ENCODE measurements around the gene DCT.

DCT gene

DNA sequence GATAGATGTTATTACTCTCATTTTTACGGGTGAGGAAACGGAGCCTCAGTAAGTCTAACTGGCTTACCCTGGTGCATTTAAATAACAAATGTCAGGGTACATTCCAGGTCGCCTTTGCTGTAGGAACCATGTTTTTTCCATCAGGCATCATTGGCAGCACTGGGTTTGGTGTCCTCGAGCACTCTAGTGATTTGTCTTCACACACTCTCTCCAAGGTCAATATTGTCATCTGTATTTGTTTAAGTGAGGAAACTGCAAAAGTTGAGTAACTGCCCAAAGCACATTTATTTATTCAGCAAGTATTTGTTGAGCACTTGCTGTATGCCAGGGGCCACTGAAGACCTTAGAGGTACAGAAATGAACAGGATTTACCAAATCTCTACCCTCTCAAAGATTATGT lies 78.6 kb downstream of the DCT start:
- Histone ChIP-seq H3K4me3 (ENCODE audit: low read length, poor library complexity, severe bottlenecking) (no peak overlapping the region), H3K4me1 (ENCODE audit: insufficient read depth, low read length, poor library complexity, severe bottlenecking) (no peaks in the 10 kb centered on the region), H4K20me1 (ENCODE audit: insufficient read depth, low read length, poor library complexity, severe bottlenecking) (no peaks in the 10 kb centered on the region), H2AFZ (ENCODE audit: low read length) (no peak overlapping the region), H3K4me2 (ENCODE audit: low read depth, low read length, poor library complexity, severe bottlenecking) (no peak overlapping the region), H3K79me2 (ENCODE audit: insufficient read depth, low read length) (no peaks in the 10 kb centered on the region), H3K27me3 (ENCODE audit: insufficient read depth, low read length, poor library complexity, severe bottlenecking) (no peaks in the 10 kb centered on the region), H3F3A (ENCODE audit: low read depth) (no peaks in the 10 kb centered on the region), H3K9me3 (ENCODE audit: insufficient read depth, low read depth, low read length) (peaks cover 4% of the 10 kb centered on the region; the same call in 1 of the 2 replicates), H3K9me2 (replicated peaks; ENCODE audit: low read depth, low read length) (no peaks in the 10 kb centered on the region), H3K9ac (ENCODE audit: low read depth, low read length, poor library complexity, severe bottlenecking) (no peak overlapping the region), H3K36me3 (ENCODE audit: insufficient read depth, low read length) (no peaks in the 10 kb centered on the region)
- TF ChIP-seq, protein P1, sequence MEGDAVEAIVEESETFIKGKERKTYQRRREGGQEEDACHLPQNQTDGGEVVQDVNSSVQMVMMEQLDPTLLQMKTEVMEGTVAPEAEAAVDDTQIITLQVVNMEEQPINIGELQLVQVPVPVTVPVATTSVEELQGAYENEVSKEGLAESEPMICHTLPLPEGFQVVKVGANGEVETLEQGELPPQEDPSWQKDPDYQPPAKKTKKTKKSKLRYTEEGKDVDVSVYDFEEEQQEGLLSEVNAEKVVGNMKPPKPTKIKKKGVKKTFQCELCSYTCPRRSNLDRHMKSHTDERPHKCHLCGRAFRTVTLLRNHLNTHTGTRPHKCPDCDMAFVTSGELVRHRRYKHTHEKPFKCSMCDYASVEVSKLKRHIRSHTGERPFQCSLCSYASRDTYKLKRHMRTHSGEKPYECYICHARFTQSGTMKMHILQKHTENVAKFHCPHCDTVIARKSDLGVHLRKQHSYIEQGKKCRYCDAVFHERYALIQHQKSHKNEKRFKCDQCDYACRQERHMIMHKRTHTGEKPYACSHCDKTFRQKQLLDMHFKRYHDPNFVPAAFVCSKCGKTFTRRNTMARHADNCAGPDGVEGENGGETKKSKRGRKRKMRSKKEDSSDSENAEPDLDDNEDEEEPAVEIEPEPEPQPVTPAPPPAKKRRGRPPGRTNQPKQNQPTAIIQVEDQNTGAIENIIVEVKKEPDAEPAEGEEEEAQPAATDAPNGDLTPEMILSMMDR (conservative IDR thresholded peaks at IDR 0.05; ENCODE audit: low read length): no peak
- no peak for TF ChIP-seq EZH2phosphoT487 (IDR thresholded peaks at IDR 0.05; ENCODE audit: borderline replicate concordance)

DNA sequence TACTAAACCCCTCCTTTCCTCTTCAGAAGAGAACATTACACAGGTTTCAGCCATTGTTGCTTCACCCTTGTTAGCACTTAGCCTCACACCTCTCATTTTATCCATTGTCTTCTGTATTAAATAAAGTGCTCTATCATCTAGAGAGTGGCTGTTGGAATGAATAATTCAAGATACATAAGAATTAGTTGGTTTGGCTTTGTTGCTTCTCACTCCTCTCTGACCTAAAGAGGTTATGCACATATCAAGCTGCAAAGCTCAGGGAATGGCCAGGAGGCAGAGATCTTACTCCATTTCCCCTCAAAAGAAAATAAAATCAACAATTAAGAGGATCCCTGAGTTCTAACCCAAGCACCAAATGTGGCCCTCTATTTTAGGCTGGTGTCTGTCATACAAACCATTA lies 79.7 kb downstream of the DCT start:
- no peak for TF ChIP-seq EZH2phosphoT487 (IDR thresholded peaks at IDR 0.05; ENCODE audit: borderline replicate concordance)
- TF ChIP-seq, protein P1 (conservative IDR thresholded peaks at IDR 0.05; ENCODE audit: low read length): no peak
- no peaks in the 10 kb centered on the region for H3K79me2 ChIP-seq (ENCODE audit: insufficient read depth, low read length)
- H3K9me2 ChIP-seq (replicated peaks; ENCODE audit: low read depth, low read length): no peaks in the 10 kb centered on the region
- no peaks in the 10 kb centered on the region for H3K36me3 ChIP-seq (ENCODE audit: insufficient read depth, low read length)
- no peaks in the 10 kb centered on the region for H3F3A ChIP-seq (ENCODE audit: low read depth)
- no peak overlapping the region for H3K4me2 ChIP-seq (ENCODE audit: low read depth, low read length, poor library complexity, severe bottlenecking)
- no peaks in the 10 kb centered on the region for H3K27me3 ChIP-seq (ENCODE audit: insufficient read depth, low read length, poor library complexity, severe bottlenecking)
- H2AFZ ChIP-seq (ENCODE audit: low read length): no peak overlapping the region
- H3K4me3 ChIP-seq (ENCODE audit: low read length, poor library complexity, severe bottlenecking): no peak overlapping the region
- no peak overlapping the region for H3K9ac ChIP-seq (ENCODE audit: low read depth, low read length, poor library complexity, severe bottlenecking)
- no peaks in the 10 kb centered on the region for H3K4me1 ChIP-seq (ENCODE audit: insufficient read depth, low read length, poor library complexity, severe bottlenecking)
- peaks cover 4% of the 10 kb centered on the region; the same call in 1 of the 2 replicates for H3K9me3 ChIP-seq (ENCODE audit: insufficient read depth, low read depth, low read length)
- no peaks in the 10 kb centered on the region for H4K20me1 ChIP-seq (ENCODE audit: insufficient read depth, low read length, poor library complexity, severe bottlenecking)

DNA sequence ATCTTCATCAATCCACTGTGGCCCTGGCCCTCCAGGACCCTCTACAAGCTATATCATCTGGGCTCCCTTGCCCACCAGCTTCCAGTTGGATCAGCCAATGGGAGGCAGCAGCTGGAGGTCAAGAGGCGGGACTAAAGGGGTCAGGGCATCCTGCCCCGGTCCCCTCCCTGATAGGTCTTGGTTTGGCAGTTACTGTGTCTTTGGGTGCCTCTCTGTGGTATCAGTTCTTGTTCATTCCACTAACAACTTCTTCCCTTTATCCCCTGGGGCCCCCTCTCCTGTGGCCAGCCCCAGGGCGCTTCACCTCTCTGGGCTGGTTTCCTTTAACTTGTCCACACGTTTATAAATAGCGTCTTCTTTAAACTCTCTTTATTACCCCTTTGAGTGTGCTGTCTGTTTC lies 83.6 kb downstream of the DCT start:
- H3K36me3 ChIP-seq (ENCODE audit: insufficient read depth, low read length): no peaks in the 10 kb centered on the region
- H3F3A ChIP-seq (ENCODE audit: low read depth): no peaks in the 10 kb centered on the region
- H3K4me3 ChIP-seq (ENCODE audit: low read length, poor library complexity, severe bottlenecking): no peak overlapping the region
- H3K27me3 ChIP-seq (ENCODE audit: insufficient read depth, low read length, poor library complexity, severe bottlenecking): no peaks in the 10 kb centered on the region
- H3K9me3 ChIP-seq (ENCODE audit: insufficient read depth, low read depth, low read length): peaks cover 4% of the 10 kb centered on the region; the same call in 1 of the 2 replicates
- no peak overlapping the region for H3K9ac ChIP-seq (ENCODE audit: low read depth, low read length, poor library complexity, severe bottlenecking)
- no peaks in the 10 kb centered on the region for H3K9me2 ChIP-seq (replicated peaks; ENCODE audit: low read depth, low read length)
- TF ChIP-seq EZH2phosphoT487 (IDR thresholded peaks at IDR 0.05; ENCODE audit: borderline replicate concordance): no peak
- TF ChIP-seq, protein P1 (conservative IDR thresholded peaks at IDR 0.05; ENCODE audit: low read length): no peak
- no peak overlapping the region for H2AFZ ChIP-seq (ENCODE audit: low read length)
- no peaks in the 10 kb centered on the region for H3K79me2 ChIP-seq (ENCODE audit: insufficient read depth, low read length)
- H3K4me1 ChIP-seq (ENCODE audit: insufficient read depth, low read length, poor library complexity, severe bottlenecking): no peaks in the 10 kb centered on the region
- H3K4me2 ChIP-seq (ENCODE audit: low read depth, low read length, poor library complexity, severe bottlenecking): peak overlapping the region; percentile 13
- no peaks in the 10 kb centered on the region for H4K20me1 ChIP-seq (ENCODE audit: insufficient read depth, low read length, poor library complexity, severe bottlenecking)

Measured in Loucy (cell line).